ENCODE results near the gene MRPS16. TPM values are rescaled to one million over a fixed set of nuclear protein-coding genes. Genes with fewer than 3 reads are reported as not detected.
"Not testable (repeated sequence)": the region's sequence is repeated elsewhere in the genome, so short reads cannot be mapped to it uniquely, and the experiment has no call there.

The MRPS16 gene
- total RNA-seq, 1 donor from 2014 or later = 78.6 TPM

DNA sequence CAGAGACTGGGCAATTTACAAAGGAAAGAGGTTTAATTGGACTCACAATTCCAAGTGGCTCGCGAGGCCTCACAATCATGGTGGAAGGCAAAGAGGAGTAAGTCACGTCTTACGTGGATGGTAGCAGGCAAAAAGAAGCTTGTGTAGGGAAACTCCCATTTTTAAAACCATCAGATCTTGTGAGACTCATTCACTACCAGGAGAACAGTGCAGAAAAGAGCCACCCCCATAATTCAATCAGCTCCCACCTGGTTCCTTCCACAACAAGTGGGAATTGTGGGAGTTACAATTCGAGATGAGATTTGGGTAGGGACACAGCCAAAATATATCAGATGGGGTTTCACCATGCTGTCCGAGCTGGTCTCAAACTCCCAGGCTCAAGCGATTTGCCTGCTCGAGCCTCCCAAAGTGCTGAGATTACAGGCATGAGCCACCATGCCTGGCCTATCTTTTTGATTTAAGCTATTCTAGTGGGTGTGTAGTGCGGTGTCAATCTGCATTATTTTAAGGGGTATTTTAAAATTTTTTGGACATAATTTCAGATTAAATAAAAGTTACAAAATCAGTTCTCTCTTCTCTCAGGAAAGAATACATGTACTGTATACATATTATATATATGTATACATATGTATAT is 9.0 kb upstream of the MRPS16 start:
- DNase-seq (ENCODE audit: low spot score) = no peak
- TF ChIP-seq, protein P1, sequence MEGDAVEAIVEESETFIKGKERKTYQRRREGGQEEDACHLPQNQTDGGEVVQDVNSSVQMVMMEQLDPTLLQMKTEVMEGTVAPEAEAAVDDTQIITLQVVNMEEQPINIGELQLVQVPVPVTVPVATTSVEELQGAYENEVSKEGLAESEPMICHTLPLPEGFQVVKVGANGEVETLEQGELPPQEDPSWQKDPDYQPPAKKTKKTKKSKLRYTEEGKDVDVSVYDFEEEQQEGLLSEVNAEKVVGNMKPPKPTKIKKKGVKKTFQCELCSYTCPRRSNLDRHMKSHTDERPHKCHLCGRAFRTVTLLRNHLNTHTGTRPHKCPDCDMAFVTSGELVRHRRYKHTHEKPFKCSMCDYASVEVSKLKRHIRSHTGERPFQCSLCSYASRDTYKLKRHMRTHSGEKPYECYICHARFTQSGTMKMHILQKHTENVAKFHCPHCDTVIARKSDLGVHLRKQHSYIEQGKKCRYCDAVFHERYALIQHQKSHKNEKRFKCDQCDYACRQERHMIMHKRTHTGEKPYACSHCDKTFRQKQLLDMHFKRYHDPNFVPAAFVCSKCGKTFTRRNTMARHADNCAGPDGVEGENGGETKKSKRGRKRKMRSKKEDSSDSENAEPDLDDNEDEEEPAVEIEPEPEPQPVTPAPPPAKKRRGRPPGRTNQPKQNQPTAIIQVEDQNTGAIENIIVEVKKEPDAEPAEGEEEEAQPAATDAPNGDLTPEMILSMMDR (IDR thresholded peaks at IDR 0.05; ENCODE audit: unreplicated experiment) = no peak
- no peaks in the 10 kb centered on the region for H3K4me1 Mint-ChIP-seq (ENCODE audit: unreplicated experiment)
- no peaks in the 10 kb centered on the region for H3K27me3 Mint-ChIP-seq (ENCODE audit: unreplicated experiment)
- no peak overlapping the region for H3K4me3 Mint-ChIP-seq (ENCODE audit: unreplicated experiment)
- no peaks in the 10 kb centered on the region for H3K9me3 Mint-ChIP-seq (ENCODE audit: unreplicated experiment)
- H3K27ac Mint-ChIP-seq (ENCODE audit: unreplicated experiment) = no peak overlapping the region
- peaks cover 6% of the 10 kb centered on the region for H3K36me3 Mint-ChIP-seq (ENCODE audit: low read depth, unreplicated experiment)

DNA sequence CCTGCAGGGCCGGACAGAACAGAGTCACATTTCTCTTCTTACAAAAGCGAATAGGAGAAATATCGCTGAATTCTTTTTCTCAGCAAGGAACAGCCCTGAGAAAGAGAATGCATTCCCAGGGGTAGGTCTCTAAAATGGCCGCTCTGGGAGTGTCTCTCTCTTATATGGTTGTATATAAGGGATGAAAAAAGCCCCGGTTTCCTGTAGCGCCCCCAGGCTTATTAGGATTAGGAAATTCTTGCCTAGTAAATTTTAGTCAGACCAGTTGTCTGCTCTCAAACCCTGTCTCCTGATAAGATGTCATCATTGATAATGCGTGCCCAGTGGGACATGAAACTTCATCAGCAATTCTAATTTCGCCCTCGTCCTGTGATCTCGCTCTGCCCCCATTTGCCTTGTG is 6.2 kb upstream of the MRPS16 start:
- not testable (repeated sequence) for H3K36me3 Mint-ChIP-seq (ENCODE audit: low read depth, unreplicated experiment); H3K27me3 Mint-ChIP-seq (ENCODE audit: unreplicated experiment); DNase-seq (ENCODE audit: low spot score); H3K4me1 Mint-ChIP-seq (ENCODE audit: unreplicated experiment); H3K9me3 Mint-ChIP-seq (ENCODE audit: unreplicated experiment); H3K27ac Mint-ChIP-seq (ENCODE audit: unreplicated experiment); H3K4me3 Mint-ChIP-seq (ENCODE audit: unreplicated experiment)

DNA sequence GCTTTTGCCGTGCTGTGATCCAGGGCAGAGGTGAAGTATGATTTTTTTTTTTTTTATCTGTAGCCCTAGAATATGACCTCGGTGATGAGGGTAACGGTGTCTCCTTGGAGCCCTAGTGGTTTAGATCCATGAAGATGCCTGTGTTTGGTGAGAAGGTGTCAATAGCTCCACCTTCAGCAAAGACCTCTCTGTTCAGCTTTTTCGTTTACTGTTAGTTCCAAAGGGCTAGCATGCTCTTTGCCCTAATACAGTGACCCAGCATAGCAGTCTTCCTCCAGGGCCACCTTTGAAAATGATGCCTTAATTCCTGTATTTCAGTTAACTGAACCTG is 746 bp upstream of the MRPS16 start:
- TF ChIP-seq, protein P1 (IDR thresholded peaks at IDR 0.05; ENCODE audit: unreplicated experiment) = no peak
- H3K9me3 Mint-ChIP-seq (ENCODE audit: unreplicated experiment) = no peaks in the 10 kb centered on the region
- peaks cover 12% of the 10 kb centered on the region for H3K36me3 Mint-ChIP-seq (ENCODE audit: low read depth, unreplicated experiment)
- H3K4me1 Mint-ChIP-seq (ENCODE audit: unreplicated experiment) = peaks cover 32% of the 10 kb centered on the region
- H3K4me3 Mint-ChIP-seq (ENCODE audit: unreplicated experiment) = peak overlapping the region; percentile 99
- peak overlapping the region; percentile 98 for H3K27ac Mint-ChIP-seq (ENCODE audit: unreplicated experiment)
- DNase-seq (ENCODE audit: low spot score) = no peak
- H3K27me3 Mint-ChIP-seq (ENCODE audit: unreplicated experiment) = peaks cover 7% of the 10 kb centered on the region

DNA sequence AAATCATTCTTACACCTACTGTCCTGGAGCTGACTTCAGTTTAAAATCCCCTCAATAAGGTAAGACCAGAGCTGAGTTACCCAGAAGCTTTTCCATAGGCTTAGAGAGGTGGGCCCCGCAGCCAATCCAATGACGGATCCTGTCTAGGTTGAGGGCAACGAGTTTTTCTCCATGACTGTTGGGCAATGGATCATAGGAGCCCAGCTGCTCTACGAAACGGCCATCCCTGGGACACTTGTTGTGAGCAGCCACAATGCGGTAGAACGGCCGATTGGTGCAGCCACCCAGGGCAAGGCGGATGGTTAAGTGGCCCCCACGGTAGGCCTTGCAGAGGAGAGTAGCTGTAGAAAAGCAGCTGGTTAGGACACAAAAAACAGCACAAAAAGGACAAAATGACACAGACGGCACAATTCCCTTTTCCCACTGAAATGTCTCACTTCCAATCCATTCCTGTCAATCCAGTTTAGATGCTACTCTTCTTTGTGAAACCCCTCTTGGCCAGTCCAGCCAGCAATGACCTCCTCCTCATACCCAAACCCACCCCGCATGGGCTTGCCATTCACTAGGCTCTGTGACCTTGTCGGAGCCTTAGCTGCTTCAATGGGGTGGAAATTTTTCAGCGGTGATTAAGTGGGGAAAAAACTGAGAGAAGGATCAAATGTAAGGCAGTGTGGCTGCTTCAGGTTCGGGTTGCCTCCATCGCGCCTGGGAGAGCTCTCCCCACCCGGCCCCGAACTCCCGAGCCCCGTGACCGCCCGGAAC is 580 bp downstream of the MRPS16 start:
- Mint-ChIP-seq H3K27me3 (ENCODE audit: unreplicated experiment) (peaks cover 7% of the 10 kb centered on the region), H3K9me3 (ENCODE audit: unreplicated experiment) (no peaks in the 10 kb centered on the region), H3K27ac (ENCODE audit: unreplicated experiment) (peak overlapping the region; percentile 98), H3K4me3 (ENCODE audit: unreplicated experiment) (peak overlapping the region; percentile 99), H3K36me3 (ENCODE audit: low read depth, unreplicated experiment) (peaks cover 12% of the 10 kb centered on the region), H3K4me1 (ENCODE audit: unreplicated experiment) (peaks cover 35% of the 10 kb centered on the region)
- TF ChIP-seq, protein P1 (IDR thresholded peaks at IDR 0.05; ENCODE audit: unreplicated experiment) = no peak
- peak; percentile 5 for DNase-seq (ENCODE audit: low spot score)

DNA sequence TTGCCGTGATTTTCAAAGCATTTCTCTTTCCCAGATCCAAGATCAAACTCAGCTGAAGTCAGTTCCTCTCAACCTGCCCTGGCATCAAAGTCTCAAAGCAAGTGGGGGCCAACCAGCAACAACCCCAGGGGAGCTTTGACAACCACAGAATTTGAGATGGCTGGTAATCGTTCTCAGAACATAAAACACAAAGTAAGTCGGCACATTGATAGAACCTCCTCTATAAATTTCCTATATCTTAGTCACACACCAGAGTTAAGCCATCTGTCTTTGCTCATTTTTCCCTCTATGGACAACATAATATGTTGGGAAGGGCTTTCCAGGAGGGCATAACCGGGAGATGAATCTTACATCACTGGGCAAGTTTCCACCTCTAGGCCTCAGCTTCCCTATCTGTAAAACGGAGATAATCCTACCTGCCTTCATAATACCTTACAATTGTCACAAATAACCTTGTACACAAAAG is 4.2 kb downstream of the MRPS16 start:
- DNase-seq (ENCODE audit: low spot score) = no peak
- Mint-ChIP-seq H3K27ac (ENCODE audit: unreplicated experiment) (no peak overlapping the region), H3K9me3 (ENCODE audit: unreplicated experiment) (no peaks in the 10 kb centered on the region), H3K36me3 (ENCODE audit: low read depth, unreplicated experiment) (peaks cover 17% of the 10 kb centered on the region), H3K4me3 (ENCODE audit: unreplicated experiment) (no peak overlapping the region), H3K27me3 (ENCODE audit: unreplicated experiment) (peaks cover 7% of the 10 kb centered on the region), H3K4me1 (ENCODE audit: unreplicated experiment) (peaks cover 52% of the 10 kb centered on the region)
- TF ChIP-seq, protein P1 (IDR thresholded peaks at IDR 0.05; ENCODE audit: unreplicated experiment) = no peak

Data from endothelial cell (in vitro differentiated cells).